Subcutaneous abdominal adipose tissue (tissue), 5 donors: ENCODE data around the gene LGR6.
"Not testable (repeated sequence)": the region's sequence is repeated elsewhere in the genome, so short reads cannot be mapped to it uniquely, and the experiment has no call there.

Source experiments
- H3K27ac ChIP-seq: one replicate; pipeline ENCODE4 v1.7.0; 2013; ENCODE audit warnings: low read depth, mild to moderate bottlenecking, inconsistent platforms, low read length, moderate library complexity
- H3K27me3 ChIP-seq, 5 donors: one replicate each; pipeline ENCODE4 v1.7.0; 2013; ENCODE audit warnings: low read length in 5 of 5, inconsistent platforms in 1 of 5; ENCODE audit not compliant: control insufficient read depth in 5 of 5, insufficient read depth in 4 of 5
- H3K36me3 ChIP-seq, 5 donors: one replicate each; pipeline ENCODE4 v1.7.0; 2013; ENCODE audit warnings: low read length in 5 of 5; ENCODE audit not compliant: control insufficient read depth in 5 of 5, insufficient read depth in 5 of 5
- H3K4me1 ChIP-seq, 5 donors: one replicate each; pipeline ENCODE4 v1.7.0; 2013; ENCODE audit warnings: low read length in 5 of 5, mild to moderate bottlenecking in 3 of 5, moderate library complexity in 1 of 5; ENCODE audit not compliant: control insufficient read depth in 5 of 5, insufficient read depth in 5 of 5
- H3K4me3 ChIP-seq, 5 donors: one replicate each; pipeline ENCODE4 v1.7.0; 2013; ENCODE audit warnings: low read length in 5 of 5, low read depth in 1 of 5
- H3K9ac ChIP-seq, 5 donors: one replicate each; pipeline ENCODE4 v1.7.0; 2013; ENCODE audit warnings: low read length in 5 of 5, mild to moderate bottlenecking in 4 of 5, moderate library complexity in 3 of 5
- H3K9me3 ChIP-seq, 5 donors: one replicate each; pipeline ENCODE4 v1.7.0; 2013; ENCODE audit warnings: low read length in 5 of 5; ENCODE audit not compliant: control insufficient read depth in 5 of 5
- donor health status: healthy.
- donor health status: healthy.
- donor health status: healthy.
- donor health status: healthy.
- donor health status: healthy.

LGR6 gene

DNA sequence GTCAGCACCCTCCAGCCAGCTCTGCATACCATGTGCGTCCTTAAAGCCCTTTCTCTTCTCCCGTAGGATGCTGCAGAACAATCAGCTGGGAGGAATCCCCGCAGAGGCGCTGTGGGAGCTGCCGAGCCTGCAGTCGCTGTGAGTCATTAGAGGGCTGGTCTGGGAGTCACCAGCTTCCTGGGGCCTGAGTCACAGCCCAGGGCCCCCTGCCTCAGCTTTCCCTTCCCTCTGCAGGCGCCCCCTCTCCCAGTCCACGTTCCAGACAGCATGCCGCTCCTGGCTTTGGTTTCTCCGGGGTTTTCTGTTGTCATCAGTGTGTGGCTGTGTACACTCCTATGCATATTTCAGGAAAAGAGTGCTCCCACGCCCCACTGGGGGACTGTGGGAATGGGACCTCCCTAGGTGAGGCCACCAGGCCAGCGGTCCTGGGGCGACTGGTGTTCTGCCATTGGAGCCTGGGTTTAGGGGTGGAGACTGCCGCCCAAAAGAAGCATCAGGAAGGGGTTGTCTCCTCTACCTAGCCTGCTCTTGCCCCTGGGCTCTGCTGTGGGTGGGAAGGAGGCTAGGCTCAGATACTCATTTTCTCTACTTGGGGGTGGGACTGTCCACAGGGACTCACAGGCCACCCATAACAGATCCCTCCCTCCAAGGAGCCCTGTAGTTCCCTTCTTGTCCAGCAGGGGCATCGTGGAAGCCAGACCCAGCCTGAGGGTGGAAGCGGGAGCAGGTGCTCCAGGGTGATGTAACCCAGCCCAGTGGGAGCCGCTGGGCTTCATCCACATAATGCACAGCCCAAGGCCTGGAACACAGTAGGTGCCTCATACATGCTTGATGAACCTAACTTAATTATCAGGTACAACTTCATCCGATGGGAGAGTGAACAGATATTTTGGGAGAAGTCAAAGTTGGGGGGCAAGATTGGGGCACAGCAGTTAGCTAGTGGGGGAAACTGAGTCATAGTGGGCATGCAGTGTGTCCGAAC lies 42.5 kb downstream of the LGR6 start:
- H3K4me1 ChIP-seq, result peaks cover 0 to 5% (median 0%) of the 10 kb centered on the region in 5 donors
- no peaks in the 10 kb centered on the region for H3K36me3 ChIP-seq
- no peaks in the 10 kb centered on the region for H3K9me3 ChIP-seq
- H3K27me3 ChIP-seq, result peaks cover 8 to 33% (median 25%) of the 10 kb centered on the region in 5 donors
- no peak overlapping the region for H3K9ac ChIP-seq
- H3K27ac ChIP-seq, result no peak overlapping the region
- no peak overlapping the region for H3K4me3 ChIP-seq

- no peak overlapping the region for H3K4me3 ChIP-seq
- H3K9me3 ChIP-seq, result no peaks in the 10 kb centered on the region
- no peaks in the 10 kb centered on the region for H3K36me3 ChIP-seq
- peaks cover 8 to 35% (median 25%) of the 10 kb centered on the region in 5 donors for H3K27me3 ChIP-seq
- no peak overlapping the region for H3K27ac ChIP-seq
- no peak overlapping the region for H3K9ac ChIP-seq
- H3K4me1 ChIP-seq, result peaks cover 0 to 12% (median 0%) of the 10 kb centered on the region in 5 donors
Measured at GRCh38 chr1:202237052-202237451, 43.5 kb downstream of the LGR6 start.

- H3K27ac ChIP-seq, result no peak overlapping the region
- H3K36me3 ChIP-seq, result no peaks in the 10 kb centered on the region
- H3K4me1 ChIP-seq, result peaks cover 0 to 12% (median 0%) of the 10 kb centered on the region in 5 donors
Measured at GRCh38 chr1:202238914-202239313, 45.3 kb downstream of the LGR6 start.

DNA sequence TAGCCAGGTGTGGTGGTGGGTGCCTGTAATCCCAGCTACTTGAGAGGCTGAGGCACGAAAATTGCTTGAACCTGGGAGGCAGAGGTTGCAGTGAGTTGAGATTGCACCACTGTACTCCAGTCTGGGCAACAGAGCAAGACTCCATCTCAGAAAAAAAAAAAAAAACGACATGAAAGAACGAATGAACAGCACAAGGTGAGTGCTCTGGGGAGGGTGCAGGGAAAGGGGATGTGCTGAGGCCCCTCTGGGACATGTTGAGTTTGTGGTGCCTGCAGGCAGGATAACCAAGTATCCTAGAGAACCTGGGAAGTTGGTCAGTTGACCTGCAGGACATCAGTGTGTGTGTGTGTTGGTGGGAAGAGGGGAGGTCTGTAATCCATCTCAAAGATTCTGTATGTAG lies 46.6 kb downstream of the LGR6 start:
- Histone ChIP-seq H3K27me3 (peaks cover 8 to 32% (median 25%) of the 10 kb centered on the region in 5 donors), H3K4me1 (peaks cover 0 to 12% (median 0%) of the 10 kb centered on the region in 5 donors)
- H3K4me3 ChIP-seq, H3K36me3 ChIP-seq, H3K27ac ChIP-seq, H3K9ac ChIP-seq, H3K9me3 ChIP-seq: not testable (repeated sequence)

More at GRCh38 chr1:202238914-202239313, 45.3 kb downstream of the LGR6 start:
- no peaks in the 10 kb centered on the region for H3K9me3 ChIP-seq
- peaks cover 8 to 35% (median 25%) of the 10 kb centered on the region in 5 donors for H3K27me3 ChIP-seq
- H3K4me3 ChIP-seq, result no peak overlapping the region
- H3K9ac ChIP-seq, result no peak overlapping the region

GRCh38 chr1:202240956-202241355 lies 47.4 kb downstream of the LGR6 start:
- peaks cover 0 to 12% (median 0%) of the 10 kb centered on the region in 5 donors for H3K4me1 ChIP-seq

GRCh38 chr1:202241376-202242079 lies 47.9 kb downstream of the LGR6 start:
- Histone ChIP-seq H3K27me3 (peaks cover 2 to 20% (median 15%) of the 10 kb centered on the region in 5 donors), H3K4me3 (no peak overlapping the region), H3K36me3 (no peaks in the 10 kb centered on the region), H3K9me3 (no peaks in the 10 kb centered on the region), H3K27ac (no peak overlapping the region), H3K9ac (no peak overlapping the region), H3K4me1 (peaks cover 0 to 12% (median 0%) of the 10 kb centered on the region in 5 donors)

More at GRCh38 chr1:202240956-202241355, 47.4 kb downstream of the LGR6 start:
- H3K9ac ChIP-seq, result no peak overlapping the region
- no peaks in the 10 kb centered on the region for H3K36me3 ChIP-seq
- no peaks in the 10 kb centered on the region for H3K9me3 ChIP-seq
- no peak overlapping the region for H3K4me3 ChIP-seq
- H3K27me3 ChIP-seq, result peaks cover 5 to 26% (median 21%) of the 10 kb centered on the region in 5 donors
- H3K27ac ChIP-seq, result no peak overlapping the region

- Histone ChIP-seq H3K36me3 (no peaks in the 10 kb centered on the region), H3K4me3 (no peak overlapping the region), H3K27ac (no peak overlapping the region), H3K9ac (no peak overlapping the region), H3K9me3 (no peaks in the 10 kb centered on the region), H3K4me1 (peaks cover 0 to 12% (median 0%) of the 10 kb centered on the region in 5 donors), H3K27me3 (peaks cover 0 to 16% (median 10%) of the 10 kb centered on the region in 5 donors)
Measured at GRCh38 chr1:202242080-202242419, 48.5 kb downstream of the LGR6 start.

- Histone ChIP-seq H3K9me3 (no peaks in the 10 kb centered on the region), H3K4me1 (peaks cover 0 to 12% (median 0%) of the 10 kb centered on the region in 5 donors), H3K4me3 (no peak overlapping the region), H3K27ac (no peak overlapping the region), H3K9ac (no peak overlapping the region), H3K36me3 (no peaks in the 10 kb centered on the region), H3K27me3 (peaks cover 0 to 13% (median 4%) of the 10 kb centered on the region in 5 donors)
Measured at GRCh38 chr1:202243006-202243405, 49.4 kb downstream of the LGR6 start.

DNA sequence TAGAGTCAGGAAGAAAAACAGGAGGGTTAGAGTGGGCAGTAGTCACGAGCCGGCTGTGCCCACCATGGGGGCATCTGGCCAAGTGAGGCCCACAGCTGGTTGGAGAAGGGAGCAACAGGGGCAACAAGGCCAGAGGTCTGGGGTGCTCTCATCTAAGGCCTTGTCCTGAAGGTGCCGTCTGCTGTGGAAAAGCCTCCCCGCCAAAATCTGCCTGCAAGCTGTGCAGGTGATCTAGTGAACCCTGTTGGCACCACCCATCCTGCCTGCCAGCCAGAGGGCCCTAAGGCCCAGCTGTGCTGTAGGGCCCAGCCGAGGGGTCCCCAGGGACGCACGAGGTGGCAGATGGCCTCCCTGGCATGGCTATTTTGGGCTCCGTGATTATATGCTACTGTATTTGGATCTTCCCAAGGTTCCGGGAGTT lies 51.3 kb downstream of the LGR6 start:
- no peak overlapping the region for H3K4me3 ChIP-seq
- no peak overlapping the region for H3K27ac ChIP-seq
- H3K4me1 ChIP-seq, result peaks cover 0 to 12% (median 0%) of the 10 kb centered on the region in 5 donors
- H3K9me3 ChIP-seq, result no peaks in the 10 kb centered on the region
- H3K27me3 ChIP-seq, result peaks cover 0 to 9% (median 2%) of the 10 kb centered on the region in 5 donors
- no peaks in the 10 kb centered on the region for H3K36me3 ChIP-seq
- H3K9ac ChIP-seq, result no peak overlapping the region

DNA sequence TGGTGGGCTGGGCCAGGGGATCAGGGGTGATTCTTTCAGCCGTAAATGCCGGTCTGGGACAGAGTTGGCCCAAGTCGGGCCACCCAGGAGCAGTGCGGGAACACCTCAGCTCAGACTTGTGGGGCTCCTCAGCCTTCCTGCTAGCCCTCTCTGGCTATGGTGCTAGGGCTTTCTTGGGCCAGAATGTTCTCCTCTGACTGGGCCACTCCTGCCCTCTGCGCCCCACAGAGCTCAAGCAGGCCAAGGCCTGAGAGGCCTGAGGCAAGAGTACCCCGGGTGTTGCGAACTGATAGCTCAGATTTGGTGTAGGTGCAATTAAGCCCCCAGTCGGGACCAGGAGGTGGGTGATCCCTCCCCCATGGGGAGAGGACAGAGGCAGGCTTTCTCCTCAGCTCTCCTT lies 51.8 kb downstream of the LGR6 start:
- Histone ChIP-seq H3K4me3 (no peak overlapping the region), H3K4me1 (peaks cover 0 to 12% (median 0%) of the 10 kb centered on the region in 5 donors), H3K36me3 (no peaks in the 10 kb centered on the region), H3K27ac (no peak overlapping the region), H3K9me3 (no peaks in the 10 kb centered on the region), H3K9ac (no peak overlapping the region), H3K27me3 (peaks cover 0 to 9% (median 2%) of the 10 kb centered on the region in 5 donors)
